HG03354 (cell line): ENCODE results near the gene PTBP3.

Experiments
- ATAC-seq: cut with Tn5 transposase; IDR thresholded peaks from one replicate; pipeline ENCODE4 v1.9.1; 2021; ENCODE audit warnings: mild to moderate bottlenecking; ENCODE audit not compliant: unreplicated experiment, poor library complexity, severe bottlenecking

The PTBP3 gene

DNA sequence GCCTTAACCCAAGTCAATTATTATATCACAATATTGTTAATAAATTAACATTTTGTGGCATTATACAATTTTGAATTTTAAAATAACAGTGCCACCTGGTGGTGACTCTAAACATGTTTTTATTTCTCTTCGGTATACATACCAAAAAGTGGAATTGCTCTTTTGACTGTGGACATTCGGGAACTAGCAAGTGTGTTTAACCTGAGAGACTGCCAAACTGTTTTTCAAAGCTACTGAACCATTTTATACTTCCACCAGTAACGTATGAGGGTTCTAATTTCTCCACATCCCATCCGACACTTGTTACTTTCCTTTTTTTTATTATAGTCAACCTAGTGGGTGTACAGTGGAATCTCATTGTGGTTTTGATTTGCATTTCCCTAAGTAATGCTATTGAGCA lies 28.2 kb upstream of the PTBP3 start:
- ATAC-seq, result no peak

DNA sequence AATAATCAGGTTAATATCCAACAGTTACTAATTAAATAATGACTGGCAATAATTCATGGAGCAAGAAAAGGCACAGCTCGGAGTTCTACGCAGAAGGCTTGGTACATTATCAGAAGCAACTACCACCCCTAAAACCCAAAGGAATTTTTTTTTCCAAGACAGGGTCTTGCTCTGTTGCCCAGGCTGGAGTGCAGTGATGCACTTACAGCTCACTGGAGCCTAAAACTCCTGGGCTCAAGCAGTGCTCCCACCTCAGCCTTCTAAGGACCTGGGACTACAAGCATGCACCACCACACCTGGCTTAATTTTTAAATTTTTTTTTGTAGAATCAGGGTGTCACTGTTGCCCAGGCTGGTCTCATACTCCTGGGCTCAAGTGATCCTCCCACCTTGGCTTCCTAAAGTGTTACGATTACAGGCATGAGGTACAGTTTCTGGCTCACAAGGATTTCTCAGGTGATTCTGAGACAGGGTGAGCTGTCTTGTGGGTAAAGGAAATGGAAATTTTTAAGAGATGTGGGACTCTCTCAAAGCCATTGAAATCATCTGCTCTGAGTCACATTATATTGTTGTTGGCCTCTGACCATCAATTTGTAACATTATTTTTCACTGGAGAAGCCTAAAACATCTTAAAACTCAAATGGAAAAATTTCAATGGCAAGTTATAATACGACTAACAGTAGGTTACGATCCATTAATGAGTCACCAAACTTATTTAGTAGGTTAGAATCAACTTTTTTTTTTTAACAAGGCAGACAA lies 26.8 kb upstream of the PTBP3 start:
- no peak for ATAC-seq

DNA sequence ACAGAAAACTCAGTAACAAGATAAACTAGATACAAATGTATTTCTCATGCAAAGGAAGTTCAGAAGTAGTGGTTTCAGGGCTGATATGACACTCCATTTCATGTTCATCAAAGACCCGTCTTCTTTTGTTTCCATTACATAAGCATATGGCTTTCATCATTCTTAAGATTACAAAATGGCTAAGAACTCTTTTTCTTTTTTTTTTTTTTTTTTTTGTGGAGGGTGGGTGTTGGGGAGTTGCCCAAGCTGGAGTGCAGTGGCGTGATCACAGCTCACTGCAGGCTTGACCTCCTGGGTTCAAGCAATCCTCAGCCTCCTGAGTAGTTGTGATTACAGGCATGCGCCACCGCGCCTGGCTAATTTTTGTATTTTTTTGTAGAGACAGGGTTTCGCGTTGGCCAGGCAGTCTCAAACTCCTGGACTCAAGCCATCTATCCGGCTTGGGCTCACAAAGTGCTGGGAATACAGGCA lies 22.0 kb upstream of the PTBP3 start:
- no peak for ATAC-seq

DNA sequence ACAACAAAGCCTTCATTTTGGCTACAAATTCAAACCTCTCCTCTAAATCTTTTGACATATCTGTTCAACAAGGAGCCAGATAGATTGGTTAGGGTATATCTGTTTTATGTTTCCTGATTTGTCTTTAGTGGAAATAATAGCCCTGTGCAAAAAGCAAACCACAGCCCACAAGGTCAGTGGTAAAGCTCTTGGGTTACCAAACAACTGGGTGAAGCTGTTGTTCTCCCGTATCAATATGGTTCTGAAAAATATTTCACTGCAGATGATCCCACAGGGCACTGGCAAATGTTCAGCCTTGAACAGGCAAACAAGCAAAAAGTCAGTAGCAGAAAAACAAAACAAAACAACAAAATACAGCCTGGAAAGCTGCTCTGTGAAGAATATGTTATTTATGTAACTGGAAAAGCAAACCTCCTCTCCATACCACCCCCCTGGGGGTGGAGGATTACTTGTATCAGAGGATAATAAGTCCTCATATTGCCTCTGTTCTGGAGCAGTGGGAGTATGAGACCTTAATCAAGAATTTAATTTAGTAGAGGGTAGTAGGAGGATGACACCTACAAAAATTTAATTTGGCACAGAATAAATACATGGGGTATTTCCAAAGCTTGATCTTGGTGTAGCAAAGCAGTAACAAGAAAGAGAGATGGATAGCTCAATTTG lies 20.8 kb upstream of the PTBP3 start:
- no peak for ATAC-seq

DNA sequence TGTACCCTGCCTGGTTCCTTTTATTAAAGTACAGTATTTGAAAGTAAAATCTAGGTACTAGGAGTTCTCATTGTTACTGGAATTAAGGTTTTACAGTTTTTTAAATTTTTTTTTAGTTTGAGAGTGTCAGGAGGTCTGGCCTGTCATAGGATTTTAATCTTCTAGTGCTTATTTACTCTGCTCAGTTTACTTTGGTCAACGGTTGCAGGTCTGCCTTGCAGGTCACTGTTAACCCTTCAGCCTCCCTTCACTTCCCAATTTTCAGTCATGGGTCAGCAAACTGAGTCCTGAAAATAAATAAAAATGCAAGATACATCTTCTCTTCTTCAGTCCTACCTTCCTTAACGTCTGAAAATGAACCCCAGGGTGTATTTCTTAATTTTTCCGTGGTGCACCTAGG lies 18.8 kb upstream of the PTBP3 start:
- no peak for ATAC-seq

DNA sequence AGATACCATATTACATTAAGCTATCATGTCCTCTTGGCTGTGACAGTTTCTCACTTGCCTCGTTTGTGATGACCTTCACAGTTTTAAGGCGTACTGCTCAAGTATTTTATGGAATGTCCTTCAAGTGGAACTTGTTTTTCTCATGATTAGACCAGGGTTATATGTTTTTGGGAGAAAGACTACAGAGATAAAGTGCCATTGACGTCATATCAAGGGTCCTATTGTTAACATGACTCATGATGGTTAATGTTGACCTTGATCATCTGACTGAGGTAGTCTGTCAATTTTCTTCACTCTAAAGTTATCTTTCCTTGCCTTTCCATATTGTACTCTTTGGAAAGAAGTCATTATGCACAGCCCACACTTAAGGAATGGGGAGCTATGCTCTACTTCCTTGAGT lies 17.8 kb upstream of the PTBP3 start:
- ATAC-seq, result no peak

DNA sequence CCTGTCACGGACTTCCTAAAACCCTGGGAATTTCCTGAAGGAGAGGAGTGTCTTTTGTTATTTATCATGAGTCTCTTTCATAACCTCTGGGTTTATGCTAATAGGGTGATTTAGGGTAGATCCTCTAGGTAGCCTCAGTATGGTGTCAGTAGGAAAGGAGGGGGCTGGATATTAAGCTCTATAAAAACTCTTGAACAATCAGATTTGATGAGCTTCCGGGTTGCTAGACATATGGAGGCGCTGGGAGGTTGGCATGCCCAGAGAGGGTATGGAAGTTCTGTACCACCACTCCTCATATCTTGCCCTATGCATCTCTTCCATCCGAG lies 15.6 kb upstream of the PTBP3 start:
- ATAC-seq, result no peak

DNA sequence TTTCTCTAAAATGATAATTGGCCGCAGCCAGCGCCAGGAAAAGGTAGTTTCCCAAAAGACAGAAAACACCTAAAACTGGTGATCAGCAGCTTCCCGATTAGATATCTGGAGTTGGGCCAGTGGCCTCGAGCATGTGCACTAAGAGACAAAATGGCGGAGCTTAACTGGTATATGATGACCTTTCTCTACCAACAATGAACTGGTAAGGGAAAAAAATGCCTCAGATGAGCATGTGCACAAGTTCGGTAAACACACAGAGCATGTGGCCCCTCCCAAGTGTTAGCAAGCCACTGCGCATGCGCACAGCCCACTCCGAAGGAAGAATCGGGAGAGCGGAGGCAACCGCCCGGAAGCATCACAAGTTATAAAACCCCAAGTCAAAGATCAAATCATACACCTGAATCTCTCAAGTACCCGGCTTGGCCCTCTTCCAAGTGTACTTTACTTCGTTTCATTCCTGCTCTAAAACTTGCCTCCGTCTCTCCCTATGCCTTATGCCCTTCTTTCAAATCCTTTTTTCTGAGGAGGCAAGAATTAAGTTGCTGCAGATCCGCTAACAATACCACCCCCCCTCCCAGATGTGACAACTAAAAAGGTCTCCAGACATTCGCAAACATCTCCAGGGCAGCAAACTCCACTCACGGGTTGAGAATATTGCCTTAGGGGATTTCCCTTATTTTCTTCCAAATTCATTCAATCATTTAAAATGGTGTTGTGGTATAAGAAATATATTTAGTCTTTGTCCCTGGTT lies 15.0 kb upstream of the PTBP3 start:
- no peak for ATAC-seq

DNA sequence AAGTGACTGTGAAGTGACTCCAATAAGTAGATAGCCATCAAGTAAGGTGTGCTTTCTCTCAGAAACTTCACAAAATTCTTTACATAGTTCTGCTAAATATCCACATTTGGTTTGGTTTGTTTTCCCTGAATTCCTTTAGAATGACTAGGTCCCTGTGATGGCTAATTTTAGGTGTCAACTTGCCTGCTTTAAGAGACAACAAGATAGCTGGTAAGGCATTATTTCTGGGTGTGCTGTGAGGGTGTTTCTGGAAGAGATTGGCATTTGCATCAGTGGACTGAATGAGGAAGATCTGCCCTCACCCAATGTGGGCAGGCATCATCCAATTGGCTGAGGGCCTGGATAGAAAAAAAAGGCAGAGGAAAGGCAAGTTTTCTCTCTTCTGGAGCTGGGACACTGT lies 8.3 kb upstream of the PTBP3 start:
- ATAC-seq, result no peak

DNA sequence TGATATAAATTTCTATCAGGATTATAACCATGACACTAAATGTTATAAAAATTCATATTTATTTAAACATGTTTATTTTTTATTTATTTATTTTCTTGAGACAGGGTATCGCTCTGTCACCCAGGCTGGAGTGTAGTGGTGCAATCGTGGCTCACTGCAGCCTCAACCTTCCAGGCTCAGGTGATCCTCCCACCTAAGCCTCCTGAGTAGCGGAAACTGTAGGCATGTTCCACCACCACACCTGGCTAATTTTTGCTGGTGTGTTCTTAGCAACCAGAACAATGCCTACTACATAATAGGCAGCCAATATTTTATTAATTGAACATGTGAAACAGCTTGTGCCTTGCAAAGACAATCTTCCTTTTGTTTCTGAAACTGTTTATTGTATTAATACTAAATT lies 6.5 kb upstream of the PTBP3 start:
- no peak for ATAC-seq

DNA sequence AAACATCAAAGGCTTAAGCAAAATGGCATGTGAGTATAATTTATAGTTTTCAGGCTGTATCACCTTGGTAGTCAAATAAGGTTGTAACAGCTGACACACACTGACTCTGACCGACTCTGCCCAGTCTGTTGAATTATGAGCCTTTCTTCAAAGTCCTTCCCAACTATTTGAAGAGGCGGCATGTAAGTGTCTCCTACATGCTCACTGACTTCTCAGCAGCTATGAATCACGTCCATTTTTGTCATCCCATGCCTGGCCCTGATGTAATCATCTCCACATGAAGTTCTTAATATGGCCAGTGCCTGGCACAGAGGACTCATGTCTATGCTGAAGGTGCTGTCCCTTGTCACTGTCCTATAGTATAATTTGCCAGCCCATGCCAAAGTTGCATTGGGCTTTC lies 5.1 kb upstream of the PTBP3 start:
- ATAC-seq, result no peak

DNA sequence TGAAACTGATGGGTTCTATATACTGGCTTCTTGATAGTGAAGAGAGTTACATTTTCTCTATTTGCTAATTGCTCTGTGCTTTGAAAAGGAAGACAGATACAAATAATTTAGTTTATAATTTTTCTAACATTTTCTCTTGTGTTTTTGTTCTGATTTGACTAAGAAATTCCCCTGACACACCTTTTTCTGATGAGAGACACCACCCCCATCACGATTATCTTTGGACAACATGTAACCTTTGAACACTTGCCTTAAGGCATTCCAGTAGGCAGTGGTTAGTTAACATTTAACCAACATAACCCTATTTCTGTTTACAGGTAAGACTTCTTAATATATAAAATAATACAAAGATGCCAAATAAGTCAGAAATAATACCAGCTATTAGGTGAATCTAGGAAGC lies 4.1 kb upstream of the PTBP3 start:
- ATAC-seq, result no peak

DNA sequence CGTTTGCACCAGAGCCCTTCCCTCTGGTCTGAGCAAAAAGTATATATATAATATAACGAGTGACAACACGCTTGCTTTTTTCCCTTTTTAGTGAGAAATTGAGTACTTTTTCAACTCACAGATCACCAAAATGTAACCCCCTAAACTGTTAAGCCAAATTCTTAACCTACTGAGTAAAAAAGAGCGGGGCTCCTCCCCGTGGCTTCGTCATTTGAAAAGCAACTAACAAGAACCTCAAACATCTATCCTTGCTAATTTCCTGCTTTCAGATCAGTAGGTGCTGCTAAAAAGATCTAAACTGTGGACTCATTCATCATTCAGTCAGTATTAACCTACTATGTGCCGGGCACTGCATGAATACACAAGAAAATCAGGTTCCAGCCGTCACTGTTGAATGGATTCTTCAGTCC lies 1.0 kb upstream of the PTBP3 start:
- ATAC-seq, result no peak

DNA sequence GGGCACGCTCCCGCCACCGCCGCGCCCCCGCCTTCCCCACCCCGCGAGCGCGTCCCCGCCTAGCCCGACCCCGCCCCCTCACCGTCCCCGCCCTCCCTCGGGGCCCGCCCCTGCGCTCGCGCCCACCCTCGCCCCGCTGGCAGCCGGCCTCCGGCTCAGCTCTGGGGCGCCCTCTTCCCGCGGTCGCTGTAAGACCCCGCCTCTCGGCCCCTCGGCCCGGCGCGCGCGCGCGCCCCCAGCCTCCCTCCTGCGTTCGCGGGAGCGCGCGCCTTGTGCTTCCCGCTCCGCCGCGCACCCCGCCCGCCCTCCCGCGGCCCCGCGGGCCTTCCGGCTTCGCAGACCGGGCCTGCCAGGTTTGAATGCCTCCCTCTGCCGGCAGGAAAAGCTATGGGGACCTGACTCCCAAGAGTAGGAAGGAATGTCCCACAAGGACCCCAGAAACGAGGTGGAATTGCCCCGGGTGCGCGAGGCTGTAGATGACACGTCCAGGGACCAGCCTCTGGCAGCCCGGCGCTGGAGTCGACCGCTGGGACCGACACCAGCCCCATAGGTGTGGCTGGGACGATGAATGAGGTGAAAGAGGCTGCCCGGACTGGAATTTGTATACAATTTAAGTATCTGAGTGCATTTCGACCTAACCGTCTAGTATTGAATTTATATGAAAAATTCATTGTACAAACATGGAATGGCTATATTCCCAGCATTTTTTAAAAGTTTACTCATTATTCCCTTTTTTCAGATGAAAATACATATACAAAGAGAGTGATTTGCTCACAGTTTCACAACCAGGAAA lies 416 bp upstream of the PTBP3 start:
- ATAC-seq, result peak; percentile 74

DNA sequence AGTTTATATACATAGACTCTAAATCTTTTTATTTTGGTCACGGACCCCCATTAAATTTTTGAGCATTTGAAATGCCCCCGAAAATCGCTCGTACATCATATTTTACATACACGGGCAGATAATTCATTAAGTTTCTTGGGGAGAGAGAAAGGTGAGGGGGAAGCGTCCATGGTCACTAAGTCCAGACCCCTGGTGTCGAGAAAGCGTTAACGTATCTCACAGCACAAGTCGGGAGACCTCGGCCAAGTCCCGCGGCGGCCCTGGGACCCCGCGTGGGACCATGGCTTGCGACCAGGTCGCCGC lies 794 bp downstream of the PTBP3 start:
- no peak for ATAC-seq

DNA sequence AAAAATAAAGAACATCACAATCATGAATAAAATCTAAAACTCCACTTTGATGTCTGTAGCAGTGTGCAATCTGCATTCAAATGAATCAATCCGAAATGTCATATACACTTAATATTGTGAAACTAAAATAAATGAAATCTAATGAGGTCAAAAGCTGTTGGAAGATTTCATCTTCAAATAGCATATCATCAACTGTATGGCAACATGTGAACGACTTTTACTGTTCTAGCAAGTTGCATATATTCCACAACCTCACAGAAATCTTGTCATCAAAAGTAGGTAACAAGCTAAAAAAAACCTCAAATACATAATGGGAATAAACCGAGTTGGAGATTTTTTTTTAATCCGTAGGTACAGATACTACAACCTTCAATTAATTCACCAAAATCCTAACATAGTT lies 1.2 kb downstream of the PTBP3 start:
- no peak for ATAC-seq

DNA sequence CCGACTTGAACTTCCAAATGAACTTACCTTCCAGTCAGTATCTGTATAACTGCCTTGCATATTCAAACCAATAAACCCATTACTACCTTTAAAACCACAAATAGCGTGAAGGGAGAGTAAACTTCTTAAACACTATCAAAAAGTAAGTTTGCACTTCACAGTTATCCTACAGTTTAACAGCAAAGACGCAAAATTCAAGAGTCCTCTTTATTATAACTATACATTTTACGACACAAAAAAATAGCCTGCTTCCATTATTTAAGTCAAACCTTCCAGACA lies 1.8 kb downstream of the PTBP3 start:
- no peak for ATAC-seq

DNA sequence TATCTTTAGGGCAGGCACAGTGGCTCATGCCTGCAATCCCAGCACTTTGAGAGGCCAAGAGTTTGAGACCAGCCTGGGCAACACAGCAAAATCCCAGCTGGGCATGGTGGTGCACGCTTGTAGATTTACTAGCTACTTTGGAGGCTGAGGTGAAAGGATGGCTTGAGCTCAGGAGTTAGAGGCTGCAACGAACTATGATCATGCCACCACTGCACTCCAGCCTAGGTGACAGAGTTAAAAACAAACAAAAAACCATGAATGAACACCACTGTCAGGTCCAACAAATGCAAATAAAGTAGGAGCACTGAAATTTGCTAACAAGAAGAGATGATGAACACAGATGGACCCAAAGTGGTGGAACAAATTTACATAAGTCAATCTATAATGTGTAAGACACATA lies 4.9 kb downstream of the PTBP3 start:
- ATAC-seq, result no peak

DNA sequence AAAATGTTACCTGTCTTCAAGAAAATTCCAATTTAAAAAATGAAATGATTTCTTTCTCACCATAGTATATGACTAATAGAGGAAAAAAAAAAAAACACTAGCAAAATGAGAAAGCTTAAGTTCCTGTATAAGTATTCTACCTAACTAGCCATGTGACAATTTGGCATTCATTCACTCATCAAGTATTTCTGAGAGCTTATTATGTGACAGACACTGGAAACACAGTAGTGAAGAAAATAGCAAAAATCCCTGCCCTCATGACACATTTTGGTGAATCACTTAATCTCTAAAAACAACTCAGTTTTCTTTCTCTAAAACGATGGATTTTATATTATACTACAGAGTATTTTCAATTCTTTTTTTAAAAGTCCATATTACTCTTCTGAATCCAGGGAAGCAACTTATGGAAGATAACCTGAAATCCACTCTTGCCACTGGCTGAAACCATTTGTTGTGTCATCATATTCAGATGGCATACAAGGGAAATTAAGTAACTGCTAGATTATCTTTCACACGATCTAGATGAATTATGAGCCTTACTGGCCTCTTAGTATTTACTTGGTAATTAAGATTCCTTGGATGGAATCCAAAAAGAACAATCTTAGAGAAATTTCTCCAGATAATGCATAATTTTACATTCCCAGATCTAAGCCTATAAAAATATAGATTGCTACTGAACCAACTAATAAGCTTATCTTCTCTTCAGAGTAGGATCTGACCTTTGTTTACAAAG lies 5.5 kb downstream of the PTBP3 start:
- no peak for ATAC-seq

DNA sequence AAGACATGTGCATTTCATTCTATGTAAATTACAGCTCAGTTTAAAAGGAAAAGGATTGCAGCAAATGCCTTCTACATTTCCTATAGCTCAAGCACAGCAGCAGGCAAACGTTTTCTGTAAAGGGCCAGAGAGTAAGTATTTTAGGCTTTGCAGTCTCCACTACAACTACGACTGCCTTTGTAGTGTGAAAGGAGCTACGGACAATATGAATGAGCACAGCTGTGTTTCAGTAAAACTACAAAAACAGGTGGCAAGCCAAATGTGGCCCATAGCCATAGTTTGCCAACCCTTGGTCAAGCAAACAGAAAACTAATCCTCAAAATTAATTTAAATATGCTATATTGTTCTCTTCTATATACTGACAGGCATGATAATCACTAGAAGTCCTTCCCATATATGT lies 7.2 kb downstream of the PTBP3 start:
- ATAC-seq, result peak; percentile 61
